Measurements from ENCODE around the gene LRPAP1. TPM values are rescaled to one million over a fixed set of nuclear protein-coding genes. Genes with fewer than 3 reads are reported as not detected.

Gene LRPAP1
- total and polyA plus RNA-seq, 2 experiments from 2014 or later = 63.0 to 82.5 TPM

- H3K9me2 ChIP-seq (ENCODE audit: insufficient read depth) = no peaks in the 10 kb centered on the region
- H3K27me3 Mint-ChIP-seq (ENCODE audit: insufficient read depth, low read depth, poor library complexity) = peaks cover 5% of the 10 kb centered on the region
- H3K36me3 Mint-ChIP-seq (ENCODE audit: low read depth) = peaks cover 45% of the 10 kb centered on the region
- H3K9me3 Mint-ChIP-seq = no peaks in the 10 kb centered on the region
- no peaks in the 10 kb centered on the region for H3K27me3 ChIP-seq (ENCODE audit: insufficient read depth)
- H3K27ac Mint-ChIP-seq = no peak overlapping the region
- H3K4me1 Mint-ChIP-seq = peaks cover 6% of the 10 kb centered on the region
- no peak overlapping the region for H3K4me2 ChIP-seq
- H3K4me3 Mint-ChIP-seq = no peak overlapping the region
- DNase-seq (ENCODE audit: low spot score) (no peak), ATAC-seq (no peak)
- H3K79me2 ChIP-seq (replicated peaks; ENCODE audit: insufficient read depth) = no peaks in the 10 kb centered on the region; the same call in 1 of the 2 replicates
- H3K27ac ChIP-seq (ENCODE audit: low read depth) = no peak overlapping the region
- H3K4me1 ChIP-seq (ENCODE audit: insufficient read depth) = no peaks in the 10 kb centered on the region
- peaks cover 7% of the 10 kb centered on the region; the same call in 1 of the 2 replicates for H4K20me1 ChIP-seq (replicated peaks; ENCODE audit: insufficient read depth)
- H3F3A ChIP-seq (replicated peaks; ENCODE audit: low read depth) = no peaks in the 10 kb centered on the region
- H3K36me3 ChIP-seq (ENCODE audit: insufficient read depth) = peaks cover 20% of the 10 kb centered on the region; the same call in 1 of the 2 replicates
- TF ChIP-seq EZH2 (IDR thresholded peaks at IDR 0.05; ENCODE audit: low read depth, unreplicated experiment) = no peak
- no peak for TF ChIP-seq CTCF (conservative IDR thresholded peaks at IDR 0.05; ENCODE audit: low read depth in 2 of 2)
- TF ChIP-seq EZH2phosphoT487 (IDR thresholded peaks at IDR 0.05; ENCODE audit: unreplicated experiment) = no peak
- no peak for TF ChIP-seq REST (IDR thresholded peaks at IDR 0.05; ENCODE audit: unreplicated experiment)
- no peak for TF ChIP-seq ZNF114 (CRISPR knock-in tag; IDR thresholded peaks at IDR 0.05)
- TF ChIP-seq ZNF331 (CRISPR knock-in tag; IDR thresholded peaks at IDR 0.05; ENCODE audit: low read depth) = no peak
- no peak for TF ChIP-seq NANOG (IDR thresholded peaks at IDR 0.05; ENCODE audit: borderline replicate concordance)
- no peak for TF ChIP-seq CREB1 (CRISPR knock-in tag; IDR thresholded peaks at IDR 0.05; ENCODE audit: low read depth)
- no peak for TF ChIP-seq ETS1 (IDR thresholded peaks at IDR 0.05)
- TF ChIP-seq JUNB (IDR thresholded peaks at IDR 0.05; ENCODE audit: unreplicated experiment) = no peak
- no peak for TF ChIP-seq STAT1 (IDR thresholded peaks at IDR 0.05; ENCODE audit: unreplicated experiment)
- no peak for TF ChIP-seq ZNF462 (CRISPR knock-in tag; IDR thresholded peaks at IDR 0.05)
- TF ChIP-seq POLR2AphosphoS5 (IDR thresholded peaks at IDR 0.05; ENCODE audit: low read depth) = no peak
- no peak overlapping the region for H3K4me3 ChIP-seq
- no peak overlapping the region for H2AFZ ChIP-seq
These were observed 10.4 kb downstream of the LRPAP1 start for GRCh38 chr4:3521621-3522325.
